GM12801 (cell line): ENCODE data around the gene SLC7A6.

ENCODE experiments used
- TF ChIP-seq, protein P1 (sequence below): IDR thresholded peaks from one replicate; pipeline ENCODE4 v1.5.1; 2011; ENCODE audit warnings: control low read depth; ENCODE audit not compliant: insufficient read length; ENCODE audit errors: extremely low read depth

The SLC7A6 gene

DNA sequence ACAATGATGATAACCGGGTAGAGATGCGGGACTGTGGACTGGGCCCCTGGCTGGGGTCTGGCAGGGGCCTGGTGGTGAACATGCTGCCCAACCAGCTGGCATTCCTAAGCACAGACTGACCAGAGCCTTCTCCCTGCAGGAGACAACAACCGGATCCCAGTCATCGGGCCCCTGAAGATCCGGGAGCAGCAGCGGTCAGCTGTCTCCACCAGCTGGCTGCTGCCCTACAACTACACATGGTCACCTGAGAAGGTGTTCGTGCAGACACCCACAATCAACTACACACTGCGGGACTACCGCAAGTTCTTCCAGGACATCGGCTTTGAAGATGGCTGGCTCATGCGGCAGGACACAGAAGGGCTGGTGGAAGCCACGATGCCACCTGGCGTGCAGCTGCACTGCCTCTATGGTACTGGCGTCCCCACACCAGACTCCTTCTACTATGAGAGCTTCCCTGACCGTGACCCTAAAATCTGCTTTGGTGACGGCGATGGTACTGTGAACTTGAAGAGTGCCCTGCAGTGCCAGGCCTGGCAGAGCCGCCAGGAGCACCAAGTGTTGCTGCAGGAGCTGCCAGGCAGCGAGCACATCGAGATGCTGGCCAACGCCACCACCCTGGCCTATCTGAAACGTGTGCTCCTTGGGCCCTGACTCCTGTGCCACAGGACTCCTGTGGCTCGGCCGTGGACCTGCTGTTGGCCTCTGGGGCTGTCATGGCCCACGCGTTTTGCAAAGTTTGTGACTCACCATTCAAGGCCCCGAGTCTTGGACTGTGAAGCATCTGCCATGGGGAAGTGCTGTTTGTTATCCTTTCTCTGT lies 5.1 kb upstream of the SLC7A6 start:
- TF ChIP-seq, protein P1, sequence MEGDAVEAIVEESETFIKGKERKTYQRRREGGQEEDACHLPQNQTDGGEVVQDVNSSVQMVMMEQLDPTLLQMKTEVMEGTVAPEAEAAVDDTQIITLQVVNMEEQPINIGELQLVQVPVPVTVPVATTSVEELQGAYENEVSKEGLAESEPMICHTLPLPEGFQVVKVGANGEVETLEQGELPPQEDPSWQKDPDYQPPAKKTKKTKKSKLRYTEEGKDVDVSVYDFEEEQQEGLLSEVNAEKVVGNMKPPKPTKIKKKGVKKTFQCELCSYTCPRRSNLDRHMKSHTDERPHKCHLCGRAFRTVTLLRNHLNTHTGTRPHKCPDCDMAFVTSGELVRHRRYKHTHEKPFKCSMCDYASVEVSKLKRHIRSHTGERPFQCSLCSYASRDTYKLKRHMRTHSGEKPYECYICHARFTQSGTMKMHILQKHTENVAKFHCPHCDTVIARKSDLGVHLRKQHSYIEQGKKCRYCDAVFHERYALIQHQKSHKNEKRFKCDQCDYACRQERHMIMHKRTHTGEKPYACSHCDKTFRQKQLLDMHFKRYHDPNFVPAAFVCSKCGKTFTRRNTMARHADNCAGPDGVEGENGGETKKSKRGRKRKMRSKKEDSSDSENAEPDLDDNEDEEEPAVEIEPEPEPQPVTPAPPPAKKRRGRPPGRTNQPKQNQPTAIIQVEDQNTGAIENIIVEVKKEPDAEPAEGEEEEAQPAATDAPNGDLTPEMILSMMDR = no peak

DNA sequence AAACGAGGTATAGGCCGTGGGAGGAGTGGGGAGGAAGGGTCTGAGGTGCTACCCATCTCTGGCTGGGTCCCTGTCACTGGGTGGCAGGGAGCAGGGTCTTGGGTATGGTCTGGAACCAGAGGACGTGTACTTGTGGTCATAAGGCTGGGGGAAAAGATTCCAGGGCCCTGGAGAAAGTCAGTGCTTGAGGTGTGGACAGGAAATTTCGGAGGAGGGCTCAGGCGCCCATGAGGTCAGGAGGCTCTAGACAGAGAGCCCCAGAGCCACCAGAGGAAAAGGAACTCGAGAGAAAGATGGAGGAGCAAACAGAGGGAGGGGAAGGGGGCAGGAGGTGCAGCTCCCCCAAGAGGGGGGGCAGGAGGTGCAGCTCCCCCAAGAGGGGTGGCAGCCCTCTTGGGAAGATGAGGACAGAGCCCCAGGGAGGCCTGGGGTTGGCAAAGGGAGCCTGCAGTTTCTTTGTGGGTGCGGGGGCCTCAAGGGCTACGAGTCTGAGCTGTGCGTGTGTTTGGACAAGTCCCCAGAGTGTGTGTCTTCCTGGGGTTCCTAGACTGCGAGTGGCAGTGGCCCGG lies 683 bp upstream of the SLC7A6 start:
- TF ChIP-seq, protein P1 = no peak

DNA sequence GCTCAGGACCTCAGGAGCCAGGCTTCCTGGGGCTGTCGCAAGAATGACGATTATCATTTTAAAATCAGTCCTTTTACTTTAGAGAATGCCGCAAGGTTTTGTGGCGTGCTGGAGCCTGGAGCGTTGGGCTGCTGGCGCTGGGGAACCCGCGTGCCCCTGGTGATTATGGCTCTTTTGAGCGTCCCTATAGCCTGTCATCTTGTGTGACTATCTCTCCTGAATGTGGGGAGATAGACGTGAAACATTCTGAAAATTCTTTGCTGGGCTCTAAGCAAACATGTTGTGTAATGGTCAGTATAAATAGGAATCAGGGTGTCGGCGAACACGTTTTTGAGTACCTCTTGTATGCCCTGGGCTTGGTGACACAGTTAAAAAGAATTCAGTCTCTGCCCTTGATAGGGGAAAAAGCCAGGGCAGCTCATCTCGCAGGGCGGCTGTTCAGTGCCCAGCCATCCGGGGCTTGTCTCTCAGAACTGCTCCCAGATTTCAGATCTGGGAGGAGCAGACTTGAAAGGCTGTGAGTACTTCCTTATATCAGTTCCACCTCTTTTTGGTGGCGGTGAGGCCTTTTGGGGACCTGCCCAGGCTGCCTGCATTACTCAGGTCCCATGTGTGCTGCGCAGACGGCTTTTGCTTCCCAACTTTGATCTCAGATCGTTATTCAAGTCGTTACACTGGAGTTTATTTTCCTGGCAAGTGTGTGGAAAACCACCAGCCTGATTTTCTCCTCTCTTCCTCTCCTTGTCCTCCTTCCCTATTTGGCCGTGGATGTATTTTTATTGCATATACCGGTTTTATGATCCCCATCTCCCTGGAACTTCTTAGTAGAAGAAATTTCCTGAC lies 973 bp downstream of the SLC7A6 start:
- TF ChIP-seq, protein P1 = no peak

DNA sequence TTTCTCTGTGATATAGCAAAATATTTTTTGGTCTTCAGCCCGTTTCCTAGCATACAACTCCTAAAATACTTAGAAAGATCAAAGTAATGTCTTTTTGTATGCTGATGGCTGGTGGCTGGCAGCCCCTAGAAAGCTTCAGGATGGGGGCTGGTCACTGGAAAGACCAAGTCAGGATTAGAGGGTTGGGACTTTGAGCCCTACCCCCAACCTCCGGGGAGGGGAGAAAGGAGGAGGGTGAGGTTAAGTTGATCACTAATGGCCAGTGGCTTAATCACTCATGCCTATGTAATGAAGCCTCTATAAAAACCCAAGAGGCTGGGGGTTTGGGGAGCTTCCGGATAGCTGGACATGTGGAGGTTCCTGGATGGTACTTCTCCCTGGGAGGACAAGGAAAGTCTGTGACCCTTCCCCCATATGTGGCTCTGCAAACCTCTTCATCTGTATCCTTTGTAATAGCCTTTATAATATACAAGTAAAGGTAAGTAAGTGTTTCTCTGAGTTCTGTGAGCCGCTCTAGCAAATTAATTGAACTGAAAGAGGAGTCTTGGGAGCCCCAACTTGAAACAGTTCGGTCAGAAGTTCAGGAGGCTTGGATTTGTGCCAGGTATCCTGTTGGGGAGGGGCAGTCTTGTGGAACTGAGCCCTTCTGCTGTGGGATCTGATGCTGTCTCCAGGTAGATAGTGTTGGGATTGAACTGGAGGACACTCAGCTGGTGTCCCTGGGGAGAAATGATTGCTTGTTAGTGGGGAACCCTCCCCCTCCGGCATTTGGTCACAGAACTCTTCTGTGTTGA lies 3.5 kb downstream of the SLC7A6 start:
- TF ChIP-seq, protein P1 = no peak

DNA sequence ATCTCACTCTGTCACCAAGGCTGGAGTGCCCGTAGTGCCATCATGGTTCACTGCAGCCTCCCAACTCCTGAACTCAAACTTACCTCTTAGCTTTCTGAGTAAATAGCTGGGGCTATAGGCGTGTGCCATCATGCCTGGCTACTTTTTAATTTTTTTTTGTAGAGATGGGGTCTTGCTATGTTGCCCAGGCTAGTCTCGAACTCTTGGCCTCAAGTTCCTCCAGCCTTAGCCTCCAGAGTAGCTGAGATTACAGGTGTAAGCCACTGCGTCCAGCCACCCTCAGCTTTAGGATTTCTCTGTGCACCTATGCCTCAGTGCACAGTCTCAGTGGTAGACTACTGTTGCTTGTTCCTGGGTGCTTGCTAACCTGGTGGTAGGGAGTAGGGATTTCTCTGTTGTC lies 5.5 kb downstream of the SLC7A6 start:
- TF ChIP-seq, protein P1 = no peak

DNA sequence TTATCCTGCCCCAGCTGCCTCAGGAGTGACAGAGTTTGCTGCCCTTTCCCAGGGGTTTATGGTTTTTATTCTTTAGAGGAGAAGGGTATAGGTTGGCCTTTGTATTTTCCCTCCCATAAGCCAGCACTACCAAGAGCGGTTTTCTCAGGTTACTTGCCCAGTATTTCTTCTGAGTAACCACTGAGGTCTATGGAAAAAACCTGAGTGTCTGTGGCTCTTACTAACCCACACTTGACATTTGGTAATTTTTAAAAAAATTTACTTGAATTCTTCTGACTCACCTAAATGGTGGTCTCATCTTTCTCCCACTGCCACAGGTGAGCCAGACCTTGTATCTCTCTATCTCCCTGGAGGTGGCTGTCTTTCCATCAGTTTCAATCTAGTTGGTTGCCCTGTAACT lies 6.0 kb downstream of the SLC7A6 start:
- TF ChIP-seq, protein P1 = no peak
